NCI-H460 (cell line): Measurements from ENCODE around the gene OPRL1. TPM values are rescaled to one million over a fixed set of nuclear protein-coding genes. Genes with fewer than 3 reads are reported as not detected.
A peak's percentile ranks its signal among the peaks of the same experiment; 100 is the strongest.

Experiments
- DNase-seq: peaks from one replicate; pipeline ENCODE4 v3.0.0-alpha.2; 2016; ENCODE audit warnings: low read depth; ENCODE audit errors: extremely low read depth
- total RNA-seq: library from RNA; depleted of rRNA; stranded (reverse); fragments of >200 nt; shearing (Covaris generic); gene quantifications from 2 replicates; pipeline ENCODE4 v1.2.3, GENCODE V29; 2014

OPRL1 gene
- total RNA-seq, 1 experiment from 2014 or later, result 0.32 TPM

DNA sequence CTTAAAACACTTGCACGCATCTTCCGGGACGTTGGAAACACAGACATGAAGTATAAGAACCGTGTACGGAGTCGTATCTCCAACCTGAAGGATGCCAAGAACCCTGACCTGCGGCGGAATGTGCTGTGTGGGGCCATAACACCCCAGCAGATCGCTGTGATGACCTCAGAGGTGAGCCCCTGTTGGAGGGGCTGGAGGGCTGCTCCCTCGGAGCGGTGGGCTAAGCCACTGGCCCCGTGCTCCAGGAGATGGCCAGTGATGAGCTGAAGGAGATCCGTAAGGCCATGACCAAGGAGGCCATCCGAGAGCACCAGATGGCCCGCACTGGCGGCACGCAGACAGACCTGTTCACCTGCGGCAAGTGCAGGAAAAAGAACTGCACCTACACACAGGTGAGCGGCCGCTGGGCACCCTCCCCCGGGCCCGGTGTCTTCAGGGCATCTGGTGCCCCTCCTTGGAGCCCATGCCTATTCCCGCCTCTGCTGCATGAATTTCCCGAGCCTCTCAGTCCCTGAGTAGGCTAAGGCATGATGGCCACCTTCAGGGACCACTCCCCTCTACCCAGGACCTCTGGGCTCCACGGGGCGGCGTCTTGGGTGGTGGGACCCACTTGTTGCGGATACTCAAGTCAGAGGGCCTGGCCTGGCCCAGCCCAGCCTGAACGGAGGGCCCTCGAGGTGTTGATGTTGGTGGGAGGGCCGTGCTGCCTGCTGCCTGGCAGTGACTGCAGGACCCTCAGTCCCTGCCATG is 9.5 kb upstream of the OPRL1 start:
- DNase-seq, result no peak

GRCh38 chr20:64071341-64072332 is 8.2 kb upstream of the OPRL1 start:
- DNase-seq, result no peak

GRCh38 chr20:64072498-64073063 is 7.3 kb upstream of the OPRL1 start:
- no peak for DNase-seq

- DNase-seq, result no peak
Measured at GRCh38 chr20:64073476-64074183, 6.3 kb upstream of the OPRL1 start.

- DNase-seq, result no peak
Measured at GRCh38 chr20:64074184-64074789, 5.6 kb upstream of the OPRL1 start.

DNA sequence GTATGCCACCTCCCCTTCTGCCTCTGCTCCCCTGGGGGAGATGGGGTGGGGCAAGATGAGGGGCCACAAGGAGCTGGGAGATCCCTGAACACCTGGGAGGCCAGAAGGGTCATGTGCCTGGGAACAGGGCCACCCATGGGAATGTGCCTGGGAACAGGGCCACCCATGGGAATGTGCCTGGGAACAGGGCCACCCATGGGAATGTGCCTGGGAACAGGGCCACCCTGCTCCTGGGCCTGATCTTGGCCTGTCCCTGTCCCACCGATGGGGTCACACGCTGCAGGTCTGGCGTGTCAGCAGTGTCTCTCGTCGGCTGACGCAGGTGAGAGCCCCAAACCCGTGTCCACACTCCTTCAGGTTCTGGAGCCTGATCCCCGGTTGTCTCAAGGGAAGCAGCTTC is 4.9 kb upstream of the OPRL1 start:
- no peak for DNase-seq

DNA sequence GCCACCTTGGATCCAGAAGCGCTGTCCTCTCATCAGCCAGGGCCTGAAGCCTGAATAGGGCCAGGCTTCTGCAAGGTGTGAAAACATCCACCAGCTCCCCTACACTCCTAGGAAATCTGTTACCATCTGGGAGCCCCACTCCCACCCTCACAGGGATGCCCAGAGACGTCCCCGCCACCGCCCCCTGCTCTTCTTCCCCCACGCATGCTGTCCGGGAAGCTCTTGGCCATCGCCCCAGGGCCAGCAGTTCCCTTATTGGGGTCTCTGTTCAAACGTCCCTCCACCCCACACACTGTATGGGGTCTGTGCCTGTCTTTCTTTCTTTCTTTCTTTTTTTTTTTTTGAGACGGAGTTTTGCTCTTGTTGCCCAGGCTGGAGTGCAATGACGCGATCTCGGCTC is 4.3 kb upstream of the OPRL1 start:
- DNase-seq, result no peak

DNA sequence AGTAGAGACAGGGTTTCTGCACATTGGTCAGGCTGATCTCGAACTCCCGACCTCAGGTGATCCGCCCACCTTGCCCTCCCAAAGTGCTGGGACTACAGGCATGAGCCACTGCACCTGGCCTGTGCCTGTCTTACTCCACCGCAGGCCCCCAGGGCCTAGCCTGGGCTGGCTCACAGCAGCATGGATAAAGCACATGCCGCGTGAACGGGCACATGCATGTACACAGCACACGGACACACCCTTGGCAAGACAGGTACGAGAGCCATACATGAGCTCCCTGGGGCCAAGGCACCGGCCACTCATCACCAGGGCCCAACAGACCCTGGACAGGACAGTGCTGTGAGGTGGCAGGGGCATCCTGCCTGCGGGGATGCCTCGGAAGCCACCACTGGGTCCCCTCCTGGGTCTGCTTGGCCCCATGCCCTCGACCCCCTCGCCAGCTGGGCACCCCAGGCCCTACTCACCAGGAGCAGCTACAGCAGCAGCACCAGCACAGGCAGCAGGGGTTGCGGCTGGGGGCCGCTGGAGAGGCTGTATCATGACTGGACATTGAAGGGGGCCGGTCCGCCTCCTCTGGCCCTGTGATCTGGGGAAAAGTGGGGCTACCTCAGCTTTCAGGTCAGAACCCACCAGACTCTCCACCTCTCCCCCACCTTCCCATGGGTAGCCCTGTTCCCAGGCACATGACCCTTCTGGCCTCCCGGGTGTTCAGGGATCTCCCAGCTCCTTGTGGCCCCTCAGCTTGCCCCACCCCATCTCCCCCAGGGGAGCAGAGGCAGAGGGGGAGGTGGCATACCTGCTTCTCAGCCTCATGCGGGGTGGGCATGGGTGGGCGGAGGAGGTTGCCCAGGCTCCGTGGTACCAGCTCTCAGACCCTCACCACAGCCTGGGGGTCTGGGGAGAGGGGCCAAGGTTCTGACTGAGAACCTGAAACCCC is 3.6 kb upstream of the OPRL1 start:
- DNase-seq, result no peak

- DNase-seq, result no peak
Measured at GRCh38 chr20:64077094-64077493, 2.8 kb upstream of the OPRL1 start.

- no peak for DNase-seq
Measured at GRCh38 chr20:64077541-64077875, 2.4 kb upstream of the OPRL1 start.

DNA sequence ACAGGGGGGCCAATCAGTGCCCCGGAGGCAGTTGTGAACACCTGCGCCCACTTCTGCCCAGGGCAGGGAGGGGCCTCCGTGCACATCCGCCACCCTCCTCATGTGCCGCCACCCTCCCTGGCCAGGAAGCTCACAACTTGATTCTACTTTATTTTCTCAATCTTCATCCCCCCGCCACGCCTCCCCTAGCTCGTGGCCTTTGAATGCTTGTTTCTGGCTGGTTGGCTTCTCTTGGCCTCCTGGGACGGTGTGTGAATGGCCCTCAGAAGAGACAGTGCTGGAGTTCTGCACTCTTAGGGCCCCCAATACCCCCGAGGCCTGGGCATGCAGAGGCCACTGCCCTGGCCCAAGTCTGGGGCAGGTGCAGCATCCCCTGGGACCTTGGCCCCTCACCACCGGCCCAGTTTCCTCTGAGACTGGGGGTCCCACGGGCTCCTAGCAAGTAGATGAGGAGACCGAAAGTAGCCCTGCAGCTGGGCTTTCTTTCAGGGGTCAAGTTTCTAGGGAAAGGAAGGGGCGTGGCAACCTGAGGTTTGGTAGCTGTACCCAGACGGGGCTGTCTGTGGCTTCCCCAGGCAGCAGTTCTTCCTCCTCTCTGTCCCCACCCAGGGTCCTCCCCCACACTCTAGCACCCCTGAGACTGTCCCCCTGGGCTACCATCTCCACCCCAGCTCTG is 1.9 kb upstream of the OPRL1 start:
- no peak for DNase-seq

- DNase-seq, result no peak
Measured at GRCh38 chr20:64078934-64079272, 979 bp upstream of the OPRL1 start.

DNA sequence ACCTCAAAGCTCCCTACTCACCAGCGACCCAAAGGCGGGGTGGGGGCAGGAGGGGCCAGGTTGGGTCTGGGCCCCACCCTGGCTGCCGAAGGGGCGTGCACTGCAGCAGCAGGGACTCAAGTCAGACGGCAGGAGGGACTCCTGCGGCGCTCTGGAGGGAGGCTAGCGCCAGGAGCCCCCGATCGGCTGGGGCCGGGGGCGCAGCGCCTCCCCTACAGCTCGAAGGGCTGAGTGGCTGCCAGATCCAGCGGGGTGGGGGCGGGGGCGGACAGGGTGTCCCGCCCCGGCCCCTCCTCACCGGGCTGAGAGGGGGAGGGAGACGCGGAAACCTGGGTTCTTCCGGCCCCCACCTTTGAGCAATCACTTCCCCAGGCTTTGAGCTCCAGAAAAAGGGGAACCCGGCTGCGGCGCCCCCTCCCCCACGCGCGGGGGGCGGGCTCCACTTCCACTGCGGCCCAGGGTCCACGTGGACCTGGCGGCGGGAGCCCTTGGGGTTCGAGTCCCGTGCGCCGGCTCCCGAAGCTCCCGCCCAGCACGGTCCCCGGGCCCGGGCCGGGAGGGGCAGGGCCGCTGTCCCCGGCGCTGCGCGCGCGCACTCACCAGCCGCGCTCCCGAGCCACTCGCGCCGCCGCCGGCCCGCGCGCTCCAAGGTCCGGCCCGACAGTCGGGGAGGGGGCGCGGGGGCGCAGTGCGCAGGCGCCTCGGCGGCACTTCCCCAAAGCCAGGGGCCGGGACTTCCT is 439 bp upstream of the OPRL1 start, which contains the start of gene RGS19:
Gene RGS19 (minus strand): TSS at position 246 of the 740 bp plus-strand sequence. CDS start 2,632 bp downstream, outside the sequence.
- peak; percentile 69 for DNase-seq

DNA sequence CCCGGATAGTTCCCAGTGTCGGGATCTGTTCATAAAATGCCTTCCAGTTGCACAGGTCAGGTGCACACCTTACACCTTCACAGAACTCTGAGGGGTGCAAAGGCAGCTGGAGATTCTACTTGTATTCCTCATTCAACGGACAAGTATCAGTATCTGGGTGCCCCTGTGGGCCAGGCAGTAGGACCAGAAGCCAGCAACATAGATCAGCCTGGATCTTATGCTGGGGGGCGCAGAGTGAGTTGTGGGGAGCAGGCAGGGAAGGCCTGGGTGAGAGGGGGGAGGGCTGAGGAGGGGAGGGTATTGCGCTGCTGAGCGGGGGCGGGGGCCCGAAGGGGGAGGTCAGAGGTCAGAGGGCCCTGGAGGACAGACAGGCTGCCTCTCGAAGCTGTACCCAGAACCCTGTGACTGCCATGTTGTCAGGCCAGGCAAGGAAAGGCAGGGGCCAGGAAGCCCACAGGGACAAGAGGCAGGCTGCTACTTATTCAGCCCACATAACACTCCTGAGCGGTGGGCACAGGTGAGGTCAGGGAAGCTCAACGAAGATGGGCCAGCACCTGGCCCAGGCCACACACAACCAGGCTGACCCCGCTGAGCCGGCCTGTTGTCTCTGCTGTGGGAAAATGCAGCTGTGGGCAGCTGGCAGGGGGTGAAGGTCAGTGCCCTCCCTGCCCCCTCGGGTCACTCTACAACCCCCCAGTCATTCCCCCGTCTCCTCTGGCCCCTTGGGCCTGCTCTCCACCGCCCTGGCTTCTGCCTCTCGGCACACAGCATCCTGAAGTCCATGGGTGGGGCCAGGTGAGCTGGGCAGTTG is 1.1 kb downstream of the OPRL1 start:
- DNase-seq, result no peak

GRCh38 chr20:64081624-64081964 is 1.7 kb downstream of the OPRL1 start:
- no peak for DNase-seq

DNA sequence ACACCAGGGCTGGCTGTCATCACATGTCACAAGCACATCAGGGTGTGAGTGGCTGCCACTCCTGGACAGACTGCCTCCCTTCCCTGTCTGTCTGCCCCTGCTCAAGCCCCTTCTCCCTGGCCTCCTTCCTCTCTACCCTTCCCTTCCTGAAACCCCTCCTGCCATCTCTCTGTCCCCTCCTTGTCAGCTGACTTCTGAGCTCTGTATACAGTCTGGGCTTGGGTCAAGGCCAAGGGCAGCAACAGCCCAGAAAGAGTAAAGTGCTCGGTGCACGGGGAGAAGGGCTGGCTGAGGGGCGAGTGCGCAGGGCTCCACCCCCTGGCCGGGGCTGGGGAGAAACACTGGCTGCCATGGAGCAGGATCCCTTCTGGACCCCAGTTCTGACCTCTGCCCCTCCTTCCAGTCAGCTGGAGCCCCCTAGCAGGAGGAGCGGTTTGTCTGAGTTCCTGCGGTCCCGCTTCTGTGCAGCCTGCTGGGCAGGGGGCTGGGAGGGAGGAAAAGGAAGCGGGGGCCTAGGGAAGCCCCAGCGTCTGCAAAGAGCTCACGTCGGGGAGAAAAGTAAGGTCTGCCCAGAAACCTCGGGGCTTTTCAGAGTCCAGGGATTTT is 2.3 kb downstream of the OPRL1 start:
- DNase-seq, result no peak

DNA sequence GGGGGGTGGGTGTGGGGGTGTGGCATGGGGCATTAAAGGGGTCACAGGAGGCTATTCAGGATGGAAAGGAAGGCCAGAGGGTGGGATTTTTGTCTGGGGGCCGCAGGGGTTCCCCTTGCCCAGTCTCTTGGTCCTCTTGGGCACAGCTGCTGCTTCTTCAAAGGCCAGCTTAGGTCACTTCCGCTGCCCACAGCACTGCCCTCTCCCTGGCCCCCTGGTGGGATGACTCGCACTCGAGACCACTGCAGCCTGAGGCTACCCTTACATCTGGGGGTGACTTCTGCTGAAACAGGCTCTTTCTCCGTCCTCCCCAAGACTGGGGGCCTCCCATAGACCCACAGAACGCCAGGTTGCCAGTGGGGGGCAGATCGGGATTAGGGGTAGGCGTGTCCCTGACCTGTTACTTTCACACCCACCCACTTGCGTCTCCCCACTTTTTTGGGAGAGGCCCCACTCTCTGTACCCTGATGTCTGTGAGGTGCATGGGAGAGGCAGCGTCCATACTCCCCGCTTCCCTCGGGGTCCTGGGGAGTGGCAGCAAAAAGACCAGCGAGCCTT is 3.0 kb downstream of the OPRL1 start:
- DNase-seq, result no peak
